DMS 273 treated with DMSO at 0.1 percent for 48 hours (cell line): Measurements from ENCODE around the gene ZMPSTE24.
A peak's percentile ranks its signal among the peaks of the same experiment; 100 is the strongest.

Experiments used
- DNase-seq: peaks from one replicate; lab custom pipeline; 2025; lab: John Stamatoyannopoulos, UW

The ZMPSTE24 gene

GRCh38 chr1:40305451-40305850 is 47.4 kb downstream of the ZMPSTE24 start:
- peak; percentile 89 for DNase-seq

- no peak for DNase-seq
These were observed 47.8 kb downstream of the ZMPSTE24 start for GRCh38 chr1:40305871-40306270.

DNA sequence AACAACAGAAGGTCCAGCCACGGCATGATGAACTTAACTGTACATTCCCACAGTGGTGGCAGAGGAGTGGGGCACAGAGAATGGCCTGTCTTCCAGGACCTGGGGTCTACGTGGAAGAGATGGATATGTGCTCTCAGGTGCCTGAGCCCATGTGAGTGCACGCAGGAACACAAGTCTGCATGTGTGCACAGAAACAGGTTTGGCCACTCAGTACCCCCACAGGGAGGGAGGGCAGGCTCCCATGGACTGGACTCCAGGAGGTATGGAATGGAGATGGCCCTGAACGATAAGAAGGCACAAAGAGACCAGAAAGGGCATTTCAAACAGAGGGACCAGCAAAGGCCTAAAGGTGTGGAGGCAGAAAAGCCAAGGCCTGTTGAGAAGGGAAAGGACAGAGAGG is 48.3 kb downstream of the ZMPSTE24 start:
- no peak for DNase-seq

DNA sequence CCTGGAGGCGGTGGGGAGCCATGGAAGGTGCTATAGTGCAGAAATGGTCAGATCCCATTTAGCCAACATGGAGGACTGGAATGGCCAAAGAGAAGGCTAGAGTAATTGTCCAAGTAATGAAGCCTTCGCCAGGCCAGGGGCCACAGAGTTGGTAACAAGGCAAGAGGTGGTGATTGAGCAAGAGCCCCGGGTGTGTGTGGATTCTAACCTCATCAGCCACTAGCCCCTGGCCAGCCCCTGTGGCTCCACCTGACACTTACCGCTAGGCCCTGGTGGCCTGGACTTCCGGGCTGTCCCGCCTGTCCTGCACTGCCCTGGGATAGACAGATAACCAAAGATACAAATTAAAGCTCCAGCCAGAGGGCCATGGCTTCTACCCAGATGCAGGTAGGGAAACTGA is 49.1 kb downstream of the ZMPSTE24 start:
- no peak for DNase-seq

DNA sequence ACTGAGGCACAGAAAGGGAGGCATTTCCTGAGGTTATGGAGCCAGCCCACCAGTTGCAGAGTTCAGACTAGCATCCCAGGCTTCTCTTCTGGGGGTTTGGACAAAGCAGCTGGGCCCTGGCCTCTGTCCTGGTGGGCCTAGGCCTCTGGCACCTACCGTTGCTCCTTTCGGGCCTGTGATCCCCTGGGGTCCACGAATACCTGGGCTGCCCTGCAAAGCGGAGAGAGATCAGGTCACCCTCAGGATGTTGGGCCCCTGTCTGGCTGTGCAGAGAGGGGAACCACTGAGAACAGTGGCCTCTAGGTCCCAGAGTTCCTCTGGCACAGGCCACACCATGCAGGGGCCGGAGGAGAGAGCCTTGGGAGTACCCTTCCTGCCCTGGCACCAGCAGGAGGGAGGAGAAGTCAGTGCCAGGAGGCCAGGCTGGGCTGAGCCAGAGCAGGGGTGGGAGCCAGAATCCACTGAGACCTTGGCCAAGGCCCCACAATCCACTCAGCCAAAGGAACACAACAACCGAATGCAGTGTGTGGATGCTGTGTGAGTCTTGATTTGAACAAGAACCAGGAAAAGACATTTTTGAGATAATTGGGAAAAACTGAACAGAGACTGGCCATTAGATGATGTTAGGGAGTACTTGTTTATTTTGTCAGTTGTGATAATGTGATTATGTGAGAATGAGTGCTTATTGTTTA is 50.1 kb downstream of the ZMPSTE24 start:
- no peak for DNase-seq

DNA sequence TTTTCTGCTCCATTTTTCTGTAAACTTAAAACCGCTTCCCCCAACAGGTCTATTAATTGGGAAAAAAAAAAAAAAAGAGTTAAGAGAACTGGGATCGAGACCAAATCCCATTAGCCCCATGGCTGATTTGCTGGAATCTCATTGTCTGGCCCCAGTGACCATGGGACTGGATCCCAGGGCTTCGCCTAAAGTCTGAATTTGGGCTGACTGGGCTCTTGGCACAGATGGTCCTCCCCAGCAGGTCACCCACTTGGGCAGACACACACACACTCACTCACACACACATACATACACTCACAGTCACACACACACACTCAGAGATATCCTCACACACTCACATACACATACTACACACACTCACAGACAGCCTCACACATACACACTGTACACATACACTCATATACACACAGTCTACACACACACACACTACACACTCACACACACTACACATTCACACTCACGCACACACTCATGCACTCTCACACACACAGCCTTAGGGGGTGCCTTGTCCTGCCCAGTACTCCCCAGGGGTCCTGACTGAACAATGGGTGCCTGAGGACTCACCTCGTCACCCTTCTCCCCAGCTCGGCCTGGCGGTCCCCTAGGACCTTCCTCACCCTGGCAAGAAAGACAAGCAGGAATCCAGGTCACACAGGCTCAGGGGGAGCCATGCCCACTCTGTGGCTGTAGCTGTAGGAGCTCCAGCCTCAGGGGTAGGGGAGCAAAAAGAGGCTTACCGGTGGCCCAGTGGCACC is 51.5 kb downstream of the ZMPSTE24 start:
- no peak for DNase-seq

GRCh38 chr1:40310129-40310461 is 52.1 kb downstream of the ZMPSTE24 start:
- no peak for DNase-seq

GRCh38 chr1:40310983-40311642 is 53.1 kb downstream of the ZMPSTE24 start:
- DNase-seq: no peak

DNA sequence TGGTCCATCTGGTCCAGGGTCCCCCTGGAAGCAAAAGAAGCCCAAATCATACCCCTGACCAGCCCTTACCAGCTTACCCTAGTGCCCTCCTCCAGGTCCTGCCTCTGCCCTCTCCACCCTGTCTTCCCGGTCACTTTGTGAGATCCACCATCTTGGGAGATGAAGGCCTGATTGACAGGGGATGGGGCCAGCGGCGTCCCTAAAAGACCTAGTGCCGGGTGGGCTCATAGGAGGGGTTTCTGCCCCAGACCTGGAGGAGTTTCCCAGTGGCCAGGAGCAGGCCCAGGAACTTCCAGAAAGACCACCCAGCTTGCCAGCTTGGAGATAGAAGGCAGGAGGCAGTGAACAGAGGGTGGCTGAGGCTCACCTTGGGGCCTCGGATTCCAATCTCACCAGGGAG is 53.7 kb downstream of the ZMPSTE24 start:
- DNase-seq: no peak

GRCh38 chr1:40312238-40313205 is 54.5 kb downstream of the ZMPSTE24 start:
- DNase-seq: peak; percentile 95

DNA sequence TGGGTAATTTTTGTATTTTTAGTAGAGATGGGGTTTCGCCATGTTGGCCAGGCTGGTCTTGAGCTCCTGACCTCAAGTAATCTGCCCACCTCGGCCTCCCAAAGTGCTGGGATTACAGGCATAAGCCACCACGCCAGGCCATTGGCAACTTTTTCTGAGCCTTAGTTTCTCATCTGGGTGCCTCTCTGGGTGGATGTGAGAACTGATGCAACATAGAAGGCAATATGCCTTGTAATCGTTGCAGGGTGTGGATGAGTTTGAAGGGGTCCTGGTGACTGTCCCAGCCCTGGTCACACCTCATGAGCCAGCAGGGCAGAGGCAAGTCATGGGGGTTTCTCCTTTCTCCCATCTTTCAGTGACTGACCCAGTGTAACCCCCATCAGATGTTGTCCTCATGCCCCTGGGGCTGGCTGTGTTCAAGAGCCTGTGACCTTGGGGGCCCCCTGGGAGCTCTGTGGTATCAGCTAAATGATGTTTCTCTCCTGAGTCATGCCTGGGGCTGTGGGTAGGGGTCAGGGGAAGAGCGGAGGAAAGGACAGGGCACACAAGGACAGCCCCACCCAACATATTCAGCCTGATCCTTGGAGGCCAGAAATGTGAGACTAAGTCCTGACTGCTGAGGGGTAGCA is 55.4 kb downstream of the ZMPSTE24 start:
- DNase-seq: no peak

- no peak for DNase-seq
These were observed 56.1 kb downstream of the ZMPSTE24 start for GRCh38 chr1:40313958-40314720.

- no peak for DNase-seq
These were observed 56.7 kb downstream of the ZMPSTE24 start for GRCh38 chr1:40314721-40315238.

DNA sequence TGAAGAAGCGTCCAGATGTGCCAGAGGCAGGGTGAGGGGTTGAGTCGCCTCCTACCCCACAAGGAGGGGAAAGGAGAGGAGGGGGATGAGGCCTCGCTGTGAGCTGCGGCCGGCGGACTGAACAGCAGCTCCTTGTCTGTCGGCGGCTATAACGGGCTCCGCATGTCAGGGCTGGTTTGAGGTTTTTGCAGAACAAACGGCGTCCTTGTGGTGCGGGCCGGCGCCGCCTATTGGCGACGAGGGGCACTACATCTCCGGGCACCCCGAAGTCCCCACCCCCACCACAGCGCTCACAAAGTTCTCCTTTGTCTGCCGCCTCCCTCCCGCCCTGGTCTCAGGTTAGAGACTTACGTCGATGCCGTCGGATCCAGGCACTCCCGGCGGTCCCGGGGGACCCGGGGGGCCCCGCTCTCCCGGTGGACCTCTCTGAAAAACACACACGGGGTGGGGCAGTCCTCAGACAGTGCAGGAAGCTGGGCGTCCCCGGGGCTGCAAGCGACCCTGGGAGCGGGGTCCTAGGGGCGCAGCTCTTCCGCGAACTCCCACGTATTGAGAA is 57.3 kb downstream of the ZMPSTE24 start:
- DNase-seq: peak; percentile 100

- peak; percentile 97 for DNase-seq
These were observed 58.0 kb downstream of the ZMPSTE24 start for GRCh38 chr1:40315795-40316594.

DNA sequence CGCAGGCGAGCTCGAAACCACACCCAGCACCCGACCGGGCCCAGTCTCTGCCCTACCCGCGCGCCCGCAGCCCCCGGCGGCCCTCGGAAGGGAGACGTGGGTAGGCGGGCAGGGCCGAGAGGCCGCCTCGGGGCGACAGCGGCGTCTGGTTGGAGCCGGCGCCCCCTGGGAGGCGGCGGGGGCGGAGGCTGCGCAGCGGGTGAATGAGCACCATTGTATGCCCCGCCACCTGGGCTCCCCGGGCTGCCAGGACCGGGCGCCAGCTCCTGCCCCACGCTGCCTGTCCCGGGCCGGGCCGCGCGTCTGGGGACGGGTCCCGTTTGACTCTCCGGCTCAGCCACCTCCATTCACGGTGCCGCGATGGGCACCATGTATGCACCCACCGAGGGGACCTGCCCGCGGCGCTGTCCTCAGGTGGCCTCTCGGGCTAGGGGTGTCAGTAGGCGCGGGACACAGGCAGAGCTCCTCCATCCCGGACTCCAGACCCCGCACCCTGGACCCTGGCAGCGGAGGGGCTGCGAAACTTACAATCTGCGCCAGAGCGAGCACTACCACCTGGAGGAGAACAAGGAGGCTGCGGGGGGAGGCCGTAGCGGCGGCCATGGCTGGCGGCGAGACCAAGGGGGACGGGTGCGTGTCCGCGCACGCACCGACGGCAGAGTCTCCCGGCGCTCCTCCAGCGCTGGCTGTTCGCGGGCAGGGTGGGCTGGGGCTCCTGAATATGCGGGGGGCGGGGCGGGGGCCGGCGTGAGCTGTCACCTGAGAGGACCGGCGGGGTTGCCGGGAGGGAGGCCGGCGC is 58.8 kb downstream of the ZMPSTE24 start, which contains the start of gene COL9A2:
Gene COL9A2 (minus strand): TSS at position 692 of the 799 bp plus-strand sequence. CDS start 89 bp downstream, at position 603.
- peak; percentile 96 for DNase-seq

DNA sequence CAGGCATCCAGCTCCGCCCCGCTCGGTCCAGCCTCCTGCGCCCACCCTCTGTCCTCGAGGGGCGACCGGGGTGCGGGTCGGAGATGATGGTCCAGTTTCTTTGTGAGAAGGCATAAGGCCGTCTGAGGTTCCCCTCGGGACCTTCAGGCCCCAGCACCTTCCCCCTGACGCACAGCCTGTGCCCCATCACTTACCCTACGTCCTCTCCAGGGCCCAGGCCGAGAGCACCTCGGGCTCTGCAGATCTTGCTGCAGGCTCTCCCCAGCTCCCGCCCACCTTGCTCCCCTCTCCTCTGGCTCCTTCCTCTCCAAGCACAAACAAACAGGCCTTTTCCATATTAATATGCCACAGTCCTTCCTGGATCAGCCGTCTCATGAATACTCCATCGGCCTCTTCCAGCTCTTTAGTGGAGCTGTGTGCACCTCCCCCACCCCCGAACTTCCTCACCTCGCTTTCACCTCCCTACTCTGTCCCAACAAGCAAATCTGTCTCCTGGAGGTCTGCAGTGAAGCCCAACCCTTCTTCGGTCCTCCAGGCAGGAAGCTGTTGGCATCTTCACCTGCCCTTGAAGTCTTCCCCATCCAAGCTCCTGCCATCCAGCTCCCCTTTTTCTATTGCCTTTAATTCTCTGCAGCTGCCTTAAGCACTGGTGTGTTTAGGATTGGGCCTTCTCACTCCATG is 59.5 kb downstream of the ZMPSTE24 start:
- DNase-seq: no peak

DNA sequence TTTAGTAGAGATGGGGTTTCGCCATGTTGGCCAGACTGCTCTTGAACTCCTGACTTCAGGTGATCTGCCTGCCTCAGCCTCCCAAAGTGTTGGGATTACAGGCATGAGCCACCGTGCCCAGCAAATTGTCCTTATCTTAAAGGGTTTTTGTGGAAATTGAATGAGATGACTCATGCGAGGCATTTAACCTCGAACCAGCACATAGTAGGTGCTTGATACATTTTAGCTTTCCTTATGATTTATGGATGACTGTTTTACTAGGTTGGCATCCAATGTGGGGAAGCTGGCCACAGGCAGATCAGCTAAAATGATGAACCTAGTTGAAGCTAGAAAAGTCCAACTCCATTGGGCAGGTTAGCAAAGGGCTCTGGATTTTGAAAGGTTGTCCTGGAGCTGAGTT is 60.4 kb downstream of the ZMPSTE24 start:
- no peak for DNase-seq
